ENCODE results near the gene KRT7. TPM values are rescaled to one million over a fixed set of nuclear protein-coding genes. Genes with fewer than 3 reads are reported as not detected.

KRT7 gene
- total and polyA plus RNA-seq, 7 experiments from 2014 or later = 36.1 TPM; not detected in 6

DNA sequence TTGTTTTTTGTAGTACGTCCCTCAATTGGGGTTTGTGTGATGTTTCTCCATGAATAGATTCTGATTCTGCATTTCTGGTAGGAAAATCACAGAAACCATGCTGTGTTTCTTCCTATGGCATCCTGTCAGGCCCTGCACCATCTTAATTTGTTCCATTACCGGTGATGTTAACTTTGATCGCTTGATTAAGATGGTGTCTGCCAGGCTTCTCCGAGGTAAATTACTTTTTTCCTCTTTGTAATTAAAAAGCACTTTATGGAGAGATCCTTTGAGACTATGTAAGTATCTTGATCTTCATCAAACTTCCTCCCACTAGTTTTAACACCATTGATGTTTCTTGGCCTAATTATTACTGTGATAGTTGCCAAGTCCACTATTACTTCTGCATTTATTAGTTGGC, 15.0 kb upstream of the KRT7 start:
- ATAC-seq (no peak), DNase-seq (no peak)
- Histone ChIP-seq H3K9me3 (ENCODE audit: control insufficient read depth in 2 of 3, low read length in 3 of 3) (no peaks in the 10 kb centered on the region), H3K27me3 (ENCODE audit: control insufficient read depth in 2 of 2, insufficient read depth in 2 of 2, low read length in 2 of 2) (no peaks in the 10 kb centered on the region), H3K36me3 (ENCODE audit: control insufficient read depth in 2 of 3, insufficient read depth in 3 of 3, low read length in 3 of 3) (no peaks in the 10 kb centered on the region), H3K4me1 (ENCODE audit: control insufficient read depth in 2 of 2, insufficient read depth in 2 of 2, low read length in 2 of 2) (no peaks in the 10 kb centered on the region), H3K4me3 (ENCODE audit: low read length) (no peak overlapping the region), H3K27ac (ENCODE audit: low read depth, low read length) (no peak overlapping the region)
- Mint-ChIP-seq H3K4me1 (peaks cover 0 to 15% (median 5%) of the 10 kb centered on the region in 7 donors), H3K27me3 (peaks cover 19 to 40% (median 22%) of the 10 kb centered on the region in 5 donors), H3K9me3 (no peaks in the 10 kb centered on the region), H3K36me3 (no peaks in the 10 kb centered on the region), H3K27ac (no peak overlapping the region), H3K4me3 (no peak overlapping the region)
- ChIA-PET POLR2A (no interaction called here), CTCF (interaction anchor here (0.8 kb wide), 1 partner anchor 678 kb away, joined by 3 read pairs; no protein-coding TSS in a partner anchor)
- intact Hi-C loops (cut with micrococcal nuclease) = no loop called here

GRCh38 chr12:52220477-52220876, 12.6 kb upstream of the KRT7 start:
- DNase-seq (no peak), ATAC-seq (no peak)
- H3K9me3 Mint-ChIP-seq = no peaks in the 10 kb centered on the region
- peaks cover 0 to 9% (median 0%) of the 10 kb centered on the region in 7 donors for H3K4me1 Mint-ChIP-seq
- H3K27ac Mint-ChIP-seq = no peak overlapping the region
- H3K4me3 Mint-ChIP-seq = no peak overlapping the region
- Histone ChIP-seq H3K4me3 (ENCODE audit: low read length) (no peak overlapping the region), H3K27ac (ENCODE audit: low read depth, low read length) (no peak overlapping the region), H3K9me3 (ENCODE audit: control insufficient read depth in 2 of 3, low read length in 3 of 3) (no peaks in the 10 kb centered on the region), H3K27me3 (ENCODE audit: control insufficient read depth in 2 of 2, insufficient read depth in 2 of 2, low read length in 2 of 2) (peaks cover 0 to 5% of the 10 kb centered on the region in 2 donors), H3K4me1 (ENCODE audit: control insufficient read depth in 2 of 2, insufficient read depth in 2 of 2, low read length in 2 of 2) (no peaks in the 10 kb centered on the region), H3K36me3 (ENCODE audit: control insufficient read depth in 2 of 3, insufficient read depth in 3 of 3, low read length in 3 of 3) (no peaks in the 10 kb centered on the region)
- CTCF ChIA-PET = no interaction called here
- intact Hi-C loops (cut with micrococcal nuclease) = loop anchor here in 1 of 2 donors (5.0 kb wide), 1 partner anchor 107 kb away; no protein-coding TSS in a partner anchor
- H3K27me3 Mint-ChIP-seq = peaks cover 32 to 46% (median 36%) of the 10 kb centered on the region in 5 donors
- no peaks in the 10 kb centered on the region for H3K36me3 Mint-ChIP-seq
- POLR2A ChIA-PET = no interaction called here

DNA sequence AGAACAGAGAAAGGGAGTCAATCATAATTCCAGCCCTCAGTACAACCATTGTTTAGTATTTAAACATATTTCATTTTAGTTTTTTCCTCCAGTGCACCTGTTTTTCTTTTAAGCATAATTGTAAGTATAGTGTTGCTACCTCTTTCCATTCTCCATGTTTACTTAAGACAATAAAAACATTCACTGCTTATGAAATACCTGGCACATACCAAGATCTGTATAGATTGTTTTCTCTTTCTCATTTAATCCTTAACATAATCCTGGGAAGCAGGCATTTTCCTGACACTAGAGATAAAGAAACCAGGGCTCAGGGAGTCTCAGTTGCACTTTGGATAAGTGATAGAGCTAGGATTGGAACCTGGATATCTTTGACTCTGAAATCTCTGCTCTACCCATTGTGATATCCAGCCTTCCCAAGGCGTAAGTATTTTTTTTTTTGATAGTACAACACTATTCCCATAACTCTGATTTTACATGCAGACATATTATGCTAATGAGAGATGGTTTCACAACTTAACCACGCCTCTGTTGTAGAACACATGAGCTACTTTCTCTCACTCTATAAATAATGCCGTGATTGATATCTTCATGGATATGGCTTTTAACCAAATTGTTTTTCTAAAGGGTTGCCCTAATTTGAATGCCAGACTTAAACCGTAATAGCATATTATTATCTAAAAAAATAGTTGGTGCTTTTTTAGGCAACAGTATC, 11.8 kb upstream of the KRT7 start:
- Histone ChIP-seq H3K27ac (ENCODE audit: low read depth, low read length) (no peak overlapping the region), H3K4me1 (ENCODE audit: control insufficient read depth in 2 of 2, insufficient read depth in 2 of 2, low read length in 2 of 2) (no peaks in the 10 kb centered on the region), H3K4me3 (ENCODE audit: low read length) (no peak overlapping the region), H3K27me3 (ENCODE audit: control insufficient read depth in 2 of 2, insufficient read depth in 2 of 2, low read length in 2 of 2) (peaks cover 0 to 5% of the 10 kb centered on the region in 2 donors), H3K36me3 (ENCODE audit: control insufficient read depth in 2 of 3, insufficient read depth in 3 of 3, low read length in 3 of 3) (no peaks in the 10 kb centered on the region), H3K9me3 (ENCODE audit: control insufficient read depth in 2 of 3, low read length in 3 of 3) (no peaks in the 10 kb centered on the region)
- DNase-seq (no peak), ATAC-seq (no peak)
- no peaks in the 10 kb centered on the region for H3K36me3 Mint-ChIP-seq
- CTCF ChIA-PET = interaction anchor here (0.7 to 2.0 kb wide), 2 partner anchors 9 to 130 kb away, joined by 3 to 5 read pairs; no protein-coding TSS in a partner anchor
- H3K27ac Mint-ChIP-seq = no peak overlapping the region
- H3K9me3 Mint-ChIP-seq = no peaks in the 10 kb centered on the region
- no peak overlapping the region for H3K4me3 Mint-ChIP-seq
- intact Hi-C loops (cut with micrococcal nuclease) = loop anchor here in 1 of 2 donors (5.0 kb wide), 1 partner anchor 106 kb away; no protein-coding TSS in a partner anchor
- H3K4me1 Mint-ChIP-seq = peaks cover 0 to 9% (median 0%) of the 10 kb centered on the region in 7 donors
- POLR2A ChIA-PET = no interaction called here
- H3K27me3 Mint-ChIP-seq = peaks cover 32 to 48% (median 40%) of the 10 kb centered on the region in 5 donors

GRCh38 chr12:52221912-52222457, 11.1 kb upstream of the KRT7 start:
- no peaks in the 10 kb centered on the region for H3K36me3 Mint-ChIP-seq
- Histone ChIP-seq H3K4me3 (ENCODE audit: low read length) (no peak overlapping the region), H3K36me3 (ENCODE audit: control insufficient read depth in 2 of 3, insufficient read depth in 3 of 3, low read length in 3 of 3) (no peaks in the 10 kb centered on the region), H3K27ac (ENCODE audit: low read depth, low read length) (no peak overlapping the region), H3K9me3 (ENCODE audit: control insufficient read depth in 2 of 3, low read length in 3 of 3) (no peaks in the 10 kb centered on the region), H3K27me3 (ENCODE audit: control insufficient read depth in 2 of 2, insufficient read depth in 2 of 2, low read length in 2 of 2) (peaks cover 0 to 5% of the 10 kb centered on the region in 2 donors), H3K4me1 (ENCODE audit: control insufficient read depth in 2 of 2, insufficient read depth in 2 of 2, low read length in 2 of 2) (no peaks in the 10 kb centered on the region)
- H3K27me3 Mint-ChIP-seq = peaks cover 32 to 56% (median 40%) of the 10 kb centered on the region in 5 donors
- CTCF ChIA-PET = interaction anchor here (2.0 kb wide), 1 partner anchor 9 kb away, joined by 5 read pairs; no protein-coding TSS in a partner anchor
- POLR2A ChIA-PET = no interaction called here
- peak; percentile 73 for ATAC-seq
- no peak overlapping the region for H3K4me3 Mint-ChIP-seq
- intact Hi-C loops (cut with micrococcal nuclease) = loop anchor here in 1 of 2 donors (2.0 to 5.0 kb wide), 2 partner anchors 57 to 105 kb away; no protein-coding TSS in a partner anchor
- no peak overlapping the region for H3K27ac Mint-ChIP-seq
- peaks cover 0 to 1% (median 0%) of the 10 kb centered on the region in 11 donors for H3K9me3 Mint-ChIP-seq
- H3K4me1 Mint-ChIP-seq = peaks cover 0 to 9% (median 0%) of the 10 kb centered on the region in 7 donors
- DNase-seq = peak in 1 of 9 donors; percentile 75

DNA sequence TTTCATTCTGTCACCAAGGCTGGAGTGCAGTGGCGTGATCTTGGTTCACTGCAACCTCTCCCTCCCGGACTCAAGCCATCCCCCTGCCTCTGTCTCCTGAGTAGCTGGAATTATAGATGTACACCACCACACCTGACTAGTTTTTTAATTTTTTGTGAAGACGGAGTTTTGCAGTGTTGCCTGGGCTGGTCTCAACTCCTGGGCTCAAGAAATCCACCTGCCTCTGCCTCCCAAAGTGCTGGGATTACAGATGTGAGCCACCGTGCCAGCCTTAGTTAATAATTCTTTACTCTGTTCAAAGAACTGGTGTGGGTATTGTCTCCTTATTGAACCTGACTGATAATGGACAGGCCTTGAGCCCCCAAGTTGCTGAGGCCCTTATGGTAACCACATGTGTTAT, 10.4 kb upstream of the KRT7 start:
- H3K4me3 ChIP-seq (ENCODE audit: low read length) = no peak overlapping the region
- no peak for ATAC-seq
- Mint-ChIP-seq H3K36me3 (no peaks in the 10 kb centered on the region), H3K9me3 (peaks cover 0 to 1% (median 0%) of the 10 kb centered on the region in 11 donors), H3K27me3 (peaks cover 32 to 61% (median 40%) of the 10 kb centered on the region in 5 donors), H3K27ac (no peak overlapping the region), H3K4me1 (peaks cover 0 to 9% (median 0%) of the 10 kb centered on the region in 7 donors), H3K4me3 (no peak overlapping the region)
- no peaks in the 10 kb centered on the region for H3K36me3 ChIP-seq (ENCODE audit: control insufficient read depth in 2 of 3, insufficient read depth in 3 of 3, low read length in 3 of 3)
- DNase-seq = no peak
- no peak overlapping the region for H3K27ac ChIP-seq (ENCODE audit: low read depth, low read length)
- no peaks in the 10 kb centered on the region for H3K9me3 ChIP-seq (ENCODE audit: control insufficient read depth in 2 of 3, low read length in 3 of 3)
- ChIA-PET POLR2A (no interaction called here), CTCF (interaction anchor here (2.0 kb wide), 1 partner anchor 10 kb away, joined by 5 read pairs; no protein-coding TSS in a partner anchor)
- no peaks in the 10 kb centered on the region for H3K4me1 ChIP-seq (ENCODE audit: control insufficient read depth in 2 of 2, insufficient read depth in 2 of 2, low read length in 2 of 2)
- peaks cover 0 to 5% of the 10 kb centered on the region in 2 donors for H3K27me3 ChIP-seq (ENCODE audit: control insufficient read depth in 2 of 2, insufficient read depth in 2 of 2, low read length in 2 of 2)
- intact Hi-C loops (cut with micrococcal nuclease) = loop anchor here in 1 of 2 donors (2.0 to 5.0 kb wide), 2 partner anchors 56 to 105 kb away; no protein-coding TSS in a partner anchor

GRCh38 chr12:52223406-52224039, 9.5 kb upstream of the KRT7 start:
- Histone ChIP-seq H3K27me3 (ENCODE audit: control insufficient read depth in 2 of 2, insufficient read depth in 2 of 2, low read length in 2 of 2) (peaks cover 0 to 5% of the 10 kb centered on the region in 2 donors), H3K27ac (ENCODE audit: low read depth, low read length) (no peak overlapping the region), H3K4me1 (ENCODE audit: control insufficient read depth in 2 of 2, insufficient read depth in 2 of 2, low read length in 2 of 2) (no peaks in the 10 kb centered on the region), H3K9me3 (ENCODE audit: control insufficient read depth in 2 of 3, low read length in 3 of 3) (no peaks in the 10 kb centered on the region), H3K4me3 (ENCODE audit: low read length) (no peak overlapping the region), H3K36me3 (ENCODE audit: control insufficient read depth in 2 of 3, insufficient read depth in 3 of 3, low read length in 3 of 3) (no peaks in the 10 kb centered on the region)
- intact Hi-C loops (cut with micrococcal nuclease) = loop anchor here in 1 of 2 donors (2.0 to 5.0 kb wide), 2 partner anchors 55 to 104 kb away; no protein-coding TSS in a partner anchor
- POLR2A ChIA-PET = no interaction called here
- DNase-seq (no peak), ATAC-seq (no peak)
- Mint-ChIP-seq H3K4me3 (no peak overlapping the region), H3K27ac (no peak overlapping the region), H3K4me1 (peaks cover 0 to 9% (median 0%) of the 10 kb centered on the region in 7 donors), H3K9me3 (peaks cover 0 to 1% (median 0%) of the 10 kb centered on the region in 11 donors), H3K36me3 (no peaks in the 10 kb centered on the region), H3K27me3 (peaks cover 39 to 63% (median 42%) of the 10 kb centered on the region in 5 donors)
- CTCF ChIA-PET = interaction anchor here (0.5 to 2.0 kb wide), 2 partner anchors 11 to 46 kb away, joined by 5 to 6 read pairs; no protein-coding TSS in a partner anchor

Data from naive thymus-derived CD4-positive, alpha-beta T cell (primary cell).